Measurements from ENCODE around the gene ARPP19. TPM values are rescaled to one million over a fixed set of nuclear protein-coding genes. Genes with fewer than 3 reads are reported as not detected.

The ARPP19 gene
- total and polyA plus RNA-seq, 9 of the 15 experiments (the other 6 are each of a cell fraction or from before 2014, with no cell fraction given), result 33.3 to 102 (median 60.5) TPM

DNA sequence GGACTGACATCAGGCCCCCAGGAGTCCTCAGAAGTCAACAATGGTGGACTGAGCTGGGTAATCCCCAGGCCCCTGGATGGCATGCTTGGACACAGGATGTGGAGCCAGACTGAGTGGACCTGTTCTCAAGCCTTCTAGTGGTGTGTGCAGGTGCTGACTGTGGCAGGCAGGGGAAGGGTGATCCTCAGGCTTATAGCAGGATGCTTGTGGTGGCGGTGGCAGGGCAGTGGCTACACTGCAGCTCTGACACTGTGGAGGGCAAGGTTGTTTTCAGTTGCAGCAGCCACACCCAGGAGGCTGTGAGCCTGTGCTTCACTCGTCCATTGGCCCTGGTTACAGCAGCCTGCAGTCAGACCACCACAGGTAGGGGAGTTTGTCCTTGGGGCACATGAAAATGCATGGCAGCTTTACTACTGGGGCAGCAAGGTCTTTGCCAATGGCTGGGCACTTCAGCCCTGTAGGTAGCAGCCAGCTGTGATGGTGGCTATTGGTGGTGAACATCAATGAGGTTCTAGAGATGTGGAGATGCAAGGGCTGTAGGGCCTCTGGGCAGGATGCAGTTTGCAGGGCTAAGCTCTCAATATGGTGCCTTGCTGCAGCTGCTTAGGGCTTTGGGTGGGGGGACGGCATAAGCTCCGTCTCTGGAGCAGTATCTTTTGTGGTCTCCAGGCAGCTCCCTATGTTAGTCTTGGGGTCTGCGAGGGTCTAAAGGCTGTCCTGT lies 22.6 kb downstream of the ARPP19 start:
- peak; percentile 61 for ATAC-seq
- BruUV-seq (replicated peaks), result no TSS peak
- TF ChIP-seq YBX1 (IDR thresholded peaks at IDR 0.05), result no peak
- TF ChIP-seq ZNF324 (CRISPR knock-in tag; IDR thresholded peaks at IDR 0.05), result no peak
- no peak for TF ChIP-seq ARID4B (CRISPR knock-in tag; IDR thresholded peaks at IDR 0.05)
- TF ChIP-seq ILK (tag; IDR thresholded peaks at IDR 0.05; ENCODE audit: borderline replicate concordance, low read depth), result no peak
- TF ChIP-seq ELF4 (CRISPR knock-in tag; IDR thresholded peaks at IDR 0.05), result no peak
- TF ChIP-seq NKRF (IDR thresholded peaks at IDR 0.05; ENCODE audit: borderline replicate concordance), result no peak
- no peak for TF ChIP-seq TCF3 (CRISPR knock-in tag; IDR thresholded peaks at IDR 0.05)
- no peak for TF ChIP-seq E2F8 (IDR thresholded peaks at IDR 0.05; ENCODE audit: low read depth, partially characterized antibody)
- TF ChIP-seq KAT7 (CRISPR knock-in tag; IDR thresholded peaks at IDR 0.05; ENCODE audit: borderline replicate concordance), result no peak
- no peak for TF ChIP-seq ZNF239 (CRISPR knock-in tag; IDR thresholded peaks at IDR 0.05)

More for the DNA sequence above, 22.6 kb downstream of the ARPP19 start:
- POLR2A ChIA-PET, result interaction anchor here (1.0 to 1.9 kb wide), 3 partner anchors 11 to 13 kb away, joined by 4 to 8 read pairs (median 7); no protein-coding TSS in a partner anchor
- intact Hi-C loops (cut with micrococcal nuclease), result no loop called here
- no peaks in the 10 kb centered on the region for H3K9me1 ChIP-seq (ENCODE audit: control insufficient read depth, insufficient read depth, low read length)
- H3K27ac ChIP-seq (ENCODE audit: extremely low read depth, low read depth, low read length), result no peak overlapping the region
- H3K4me1 ChIP-seq (replicated peaks in 1 of 2; ENCODE audit: control insufficient read depth in 2 of 2, insufficient read depth in 2 of 2, low read length in 2 of 2), result no peaks in the 10 kb centered on the region
- DNase-seq (ENCODE audit: extremely low read depth in 1 of 4, low spot score in 3 of 4), result no peak
- no peaks in the 10 kb centered on the region for H3K9me3 ChIP-seq (replicated peaks; ENCODE audit: control insufficient read depth, insufficient read depth, low read depth, low read length)
- H3K27me3 ChIP-seq (ENCODE audit: control insufficient read depth in 2 of 2, insufficient read depth in 2 of 2, low read length in 2 of 2), result no peaks in the 10 kb centered on the region
- H3K79me2 ChIP-seq (ENCODE audit: control insufficient read depth, insufficient read depth, low read length), result no peaks in the 10 kb centered on the region
- no peak overlapping the region for H2AFZ ChIP-seq (ENCODE audit: low read depth, low read length)
- H3K4me2 ChIP-seq (ENCODE audit: insufficient read depth, low read length), result no peak overlapping the region
- FAIRE-seq, result no peak
- WGBS (ENCODE audit: insufficient coverage, low coverage, missing lambda C conversion rate), result 77% methylated on average over 5 of the region's 5 CpGs
- H3K36me3 ChIP-seq (ENCODE audit: control insufficient read depth, insufficient read depth, low read length), result peaks cover 50% of the 10 kb centered on the region; the same call in 1 of the 3 replicates
- CTCF ChIA-PET (ENCODE audit: low intra/inter-chr PET ratio), result interaction anchor here (0.5 kb wide), 1 partner anchor 89 kb away, joined by 4 read pairs; no protein-coding TSS in a partner anchor
- H3K9ac ChIP-seq (ENCODE audit: insufficient read depth in 1 of 2, low read depth in 2 of 2, low read length in 2 of 2), result no peak overlapping the region
- in situ Hi-C loops (cut with MboI), result no loop called here
- H4K20me1 ChIP-seq (replicated peaks; ENCODE audit: control insufficient read depth, insufficient read depth, low read length), result no peaks in the 10 kb centered on the region
- no peak overlapping the region for H3K4me3 ChIP-seq
